T-helper 1 cell (primary cell): Measurements from ENCODE around the gene SERPINE1.

Experiments
- DNase-seq, 5 donors: peaks; one replicate each; pipeline ENCODE4 v3.0.0-alpha.2; 2012 to 2020

The SERPINE1 gene

GRCh38 chr7:101170617-101171441 is 43.9 kb downstream of the SERPINE1 start:
- DNase-seq, result no peak

GRCh38 chr7:101171442-101171837 is 44.5 kb downstream of the SERPINE1 start:
- DNase-seq, result no peak

- peak in 1 of 5 donors; percentile 35 for DNase-seq
These were observed 45.3 kb downstream of the SERPINE1 start for GRCh38 chr7:101172005-101172853.

GRCh38 chr7:101172854-101173751 is 46.2 kb downstream of the SERPINE1 start:
- DNase-seq, result no peak

GRCh38 chr7:101173752-101174244 is 46.9 kb downstream of the SERPINE1 start:
- DNase-seq, result peak in 4 of 5 donors; percentile 39 to 79 (median 47)

GRCh38 chr7:101174322-101174854 is 47.5 kb downstream of the SERPINE1 start:
- DNase-seq, result no peak

- DNase-seq, result no peak
These were observed 48.8 kb downstream of the SERPINE1 start for GRCh38 chr7:101175664-101176063.

- DNase-seq, result no peak
These were observed 50.7 kb downstream of the SERPINE1 start for GRCh38 chr7:101177644-101178043.

- no peak for DNase-seq
These were observed 52.2 kb downstream of the SERPINE1 start for GRCh38 chr7:101179117-101179516.

GRCh38 chr7:101179713-101180112 is 52.8 kb downstream of the SERPINE1 start:
- DNase-seq, result no peak

- no peak for DNase-seq
These were observed 53.3 kb downstream of the SERPINE1 start, which contains the start of gene NAT16 for GRCh38 chr7:101180130-101180755. NAT16 (minus strand) TSS chr7:101180293; CDS start chr7:101174807, 5,486 bp downstream.

- no peak for DNase-seq
These were observed 58.4 kb downstream of the SERPINE1 start for GRCh38 chr7:101185258-101185839.

- DNase-seq, result no peak
These were observed 59.3 kb downstream of the SERPINE1 start for GRCh38 chr7:101186194-101186593.

- no peak for DNase-seq
These were observed 60.0 kb downstream of the SERPINE1 start for GRCh38 chr7:101186844-101187428.
